ENCODE results near the gene CCDC6. TPM values are rescaled to one million over a fixed set of nuclear protein-coding genes. Genes with fewer than 3 reads are reported as not detected.

The CCDC6 gene
- total and polyA plus RNA-seq, 9 of the 15 experiments (the other 6 are each of a cell fraction or from before 2014, with no cell fraction given): 10.4 to 41.0 (median 20.9) TPM

DNA sequence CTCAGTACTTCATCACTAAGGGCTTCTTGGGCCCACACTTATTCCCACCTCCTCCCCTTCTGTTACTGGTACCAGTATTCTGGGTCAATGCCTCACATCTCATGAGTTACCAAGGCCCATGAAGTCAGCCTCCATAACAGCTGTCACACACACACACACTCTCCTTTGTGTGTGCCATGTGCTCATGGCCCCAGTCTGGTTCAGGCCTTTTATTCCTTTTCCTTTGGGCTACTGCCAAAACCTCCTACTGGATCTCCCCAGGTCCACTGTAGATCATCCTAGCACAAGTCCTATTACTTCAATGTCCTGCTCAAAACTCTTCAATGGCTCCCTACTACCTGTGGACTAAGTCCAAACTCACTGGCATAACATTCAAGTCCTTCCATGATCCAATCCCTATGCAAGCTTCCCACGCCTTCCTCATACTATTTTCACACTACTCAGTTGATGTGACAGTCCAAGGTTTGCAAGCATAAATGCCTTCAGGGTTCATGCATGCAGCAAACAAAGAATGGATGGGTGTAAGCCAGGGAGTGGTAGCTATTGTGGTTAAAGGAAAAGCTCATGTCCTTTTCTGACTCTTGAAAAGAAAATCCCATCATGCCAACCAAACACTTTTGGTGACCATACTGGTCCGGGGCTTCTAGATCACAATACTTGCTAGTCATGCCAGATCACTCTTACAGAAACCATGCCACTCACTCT is 68.1 kb downstream of the CCDC6 start:
- Histone ChIP-seq H3K4me3 (no peak overlapping the region), H3K9me3 (replicated peaks; ENCODE audit: control insufficient read depth, insufficient read depth, low read depth, low read length) (no peaks in the 10 kb centered on the region), H3K9ac (ENCODE audit: insufficient read depth in 1 of 2, low read depth in 2 of 2, low read length in 2 of 2) (no peak overlapping the region), H3K27ac (ENCODE audit: extremely low read depth, low read depth, low read length) (no peak overlapping the region), H3K79me2 (ENCODE audit: control insufficient read depth, insufficient read depth, low read length) (no peaks in the 10 kb centered on the region), H3K27me3 (ENCODE audit: control insufficient read depth in 2 of 2, insufficient read depth in 2 of 2, low read length in 2 of 2) (no peaks in the 10 kb centered on the region), H3K4me2 (ENCODE audit: insufficient read depth, low read length) (no peak overlapping the region), H3K9me1 (ENCODE audit: control insufficient read depth, insufficient read depth, low read length) (no peaks in the 10 kb centered on the region), H2AFZ (ENCODE audit: low read depth, low read length) (no peak overlapping the region), H4K20me1 (replicated peaks; ENCODE audit: control insufficient read depth, insufficient read depth, low read length) (peaks cover 5% of the 10 kb centered on the region; the same call in 1 of the 2 replicates), H3K4me1 (replicated peaks in 1 of 2; ENCODE audit: control insufficient read depth in 2 of 2, insufficient read depth in 2 of 2, low read length in 2 of 2) (no peaks in the 10 kb centered on the region; a peak in 2 of 5 replicates), H3K36me3 (ENCODE audit: control insufficient read depth, insufficient read depth, low read length) (peaks cover 15% of the 10 kb centered on the region; the same call in 1 of the 3 replicates)
- FAIRE-seq (no peak), ATAC-seq (no peak), DNase-seq (ENCODE audit: extremely low read depth in 1 of 4, low spot score in 3 of 4) (no peak)
- WGBS (ENCODE audit: insufficient coverage, low coverage, missing lambda C conversion rate): 89% methylated on average over 2 of the region's 2 CpGs
- CTCF ChIA-PET (ENCODE audit: low intra/inter-chr PET ratio): no interaction called here
- POLR2A ChIA-PET: interaction anchor here (0.8 to 1.5 kb wide), 4 partner anchors 9 to 37 kb away, joined by 3 to 4 read pairs (median 4); no protein-coding TSS in a partner anchor
- intact Hi-C loops (cut with micrococcal nuclease): no loop called here
- in situ Hi-C loops (cut with MboI): loop anchor here (25.0 kb wide), 1 partner anchor 824 kb away; no protein-coding TSS in a partner anchor
- no TSS peak for BruUV-seq (replicated peaks)
- TF ChIP-seq FUS (optimal IDR thresholded peaks at IDR 0.05; ENCODE audit: low read depth, low read length) (no peak), IFI16 (CRISPR knock-in tag; IDR thresholded peaks at IDR 0.05) (no peak), ZNF561 (CRISPR knock-in tag; conservative IDR thresholded peaks at IDR 0.05) (no peak), NCOR1 (IDR thresholded peaks at IDR 0.05) (no peak), CHD1 (IDR thresholded peaks at IDR 0.05; ENCODE audit: low read length) (no peak), ZNF766 (CRISPR knock-in tag; conservative IDR thresholded peaks at IDR 0.05) (no peak), MXI1 (IDR thresholded peaks at IDR 0.05; ENCODE audit: low read depth, low read length) (no peak), CBFA2T3 (IDR thresholded peaks at IDR 0.05) (no peak), MTA2 (IDR thresholded peaks at IDR 0.05; ENCODE audit: low read depth) (no peak), PCBP1 (IDR thresholded peaks at IDR 0.05; ENCODE audit: low read depth, low read length, poor library complexity, severe bottlenecking) (no peak), ZNF133 (CRISPR knock-in tag; IDR thresholded peaks at IDR 0.05) (no peak), GABPB2 (CRISPR knock-in tag; conservative IDR thresholded peaks at IDR 0.05) (no peak), OTX1 (CRISPR knock-in tag; IDR thresholded peaks at IDR 0.05) (no peak), HNRNPLL (IDR thresholded peaks at IDR 0.05; ENCODE audit: low read depth, low read length, poor library complexity, severe bottlenecking) (no peak), TAF9B (IDR thresholded peaks at IDR 0.05; ENCODE audit: partially characterized antibody) (no peak), SMAD1 (IDR thresholded peaks at IDR 0.05; ENCODE audit: low read depth, low read length, partially characterized antibody) (no peak)
- TF ChIP-seq, protein P1, sequence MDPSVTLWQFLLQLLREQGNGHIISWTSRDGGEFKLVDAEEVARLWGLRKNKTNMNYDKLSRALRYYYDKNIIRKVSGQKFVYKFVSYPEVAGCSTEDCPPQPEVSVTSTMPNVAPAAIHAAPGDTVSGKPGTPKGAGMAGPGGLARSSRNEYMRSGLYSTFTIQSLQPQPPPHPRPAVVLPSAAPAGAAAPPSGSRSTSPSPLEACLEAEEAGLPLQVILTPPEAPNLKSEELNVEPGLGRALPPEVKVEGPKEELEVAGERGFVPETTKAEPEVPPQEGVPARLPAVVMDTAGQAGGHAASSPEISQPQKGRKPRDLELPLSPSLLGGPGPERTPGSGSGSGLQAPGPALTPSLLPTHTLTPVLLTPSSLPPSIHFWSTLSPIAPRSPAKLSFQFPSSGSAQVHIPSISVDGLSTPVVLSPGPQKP (CRISPR knock-in tag; IDR thresholded peaks at IDR 0.05): no peak
- TF ChIP-seq, protein P2, sequence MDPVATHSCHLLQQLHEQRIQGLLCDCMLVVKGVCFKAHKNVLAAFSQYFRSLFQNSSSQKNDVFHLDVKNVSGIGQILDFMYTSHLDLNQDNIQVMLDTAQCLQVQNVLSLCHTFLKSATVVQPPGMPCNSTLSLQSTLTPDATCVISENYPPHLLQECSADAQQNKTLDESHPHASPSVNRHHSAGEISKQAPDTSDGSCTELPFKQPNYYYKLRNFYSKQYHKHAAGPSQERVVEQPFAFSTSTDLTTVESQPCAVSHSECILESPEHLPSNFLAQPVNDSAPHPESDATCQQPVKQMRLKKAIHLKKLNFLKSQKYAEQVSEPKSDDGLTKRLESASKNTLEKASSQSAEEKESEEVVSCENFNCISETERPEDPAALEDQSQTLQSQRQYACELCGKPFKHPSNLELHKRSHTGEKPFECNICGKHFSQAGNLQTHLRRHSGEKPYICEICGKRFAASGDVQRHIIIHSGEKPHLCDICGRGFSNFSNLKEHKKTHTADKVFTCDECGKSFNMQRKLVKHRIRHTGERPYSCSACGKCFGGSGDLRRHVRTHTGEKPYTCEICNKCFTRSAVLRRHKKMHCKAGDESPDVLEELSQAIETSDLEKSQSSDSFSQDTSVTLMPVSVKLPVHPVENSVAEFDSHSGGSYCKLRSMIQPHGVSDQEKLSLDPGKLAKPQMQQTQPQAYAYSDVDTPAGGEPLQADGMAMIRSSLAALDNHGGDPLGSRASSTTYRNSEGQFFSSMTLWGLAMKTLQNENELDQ (CRISPR knock-in tag; IDR thresholded peaks at IDR 0.05; ENCODE audit: borderline replicate concordance): no peak
